GM19324 (cell line): ENCODE measurements around the gene STK24.
"Not testable (repeated sequence)": the region's sequence is repeated elsewhere in the genome, so short reads cannot be mapped to it uniquely, and the experiment has no call there.

Experiments
- ATAC-seq: cut with Tn5 transposase; IDR thresholded peaks from one replicate; pipeline ENCODE4 v1.9.1; 2021; ENCODE audit warnings: mild to moderate bottlenecking, moderate library complexity; ENCODE audit not compliant: unreplicated experiment, low FRiP score

Gene STK24

DNA sequence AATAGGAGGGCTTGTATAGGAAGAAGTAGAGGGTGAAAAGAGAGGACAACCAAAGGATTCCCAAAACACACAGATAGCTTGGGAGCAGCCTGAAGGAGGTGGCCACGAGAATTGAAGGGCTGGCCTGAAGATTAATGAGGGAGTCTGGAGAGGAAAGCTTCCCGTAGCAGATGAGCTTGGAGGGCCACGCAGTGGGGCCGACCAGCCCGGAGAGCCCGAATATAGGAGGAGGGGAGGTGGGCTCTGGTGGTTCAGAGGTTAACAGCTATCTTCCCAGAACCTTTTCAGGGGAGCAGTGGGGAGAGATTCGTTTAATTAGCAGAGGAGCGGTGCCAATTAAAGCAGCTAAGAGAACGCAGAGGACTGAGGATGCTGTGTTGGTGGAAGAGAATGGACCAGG, 154.9 kb downstream of the STK24 start:
- no peak for ATAC-seq

DNA sequence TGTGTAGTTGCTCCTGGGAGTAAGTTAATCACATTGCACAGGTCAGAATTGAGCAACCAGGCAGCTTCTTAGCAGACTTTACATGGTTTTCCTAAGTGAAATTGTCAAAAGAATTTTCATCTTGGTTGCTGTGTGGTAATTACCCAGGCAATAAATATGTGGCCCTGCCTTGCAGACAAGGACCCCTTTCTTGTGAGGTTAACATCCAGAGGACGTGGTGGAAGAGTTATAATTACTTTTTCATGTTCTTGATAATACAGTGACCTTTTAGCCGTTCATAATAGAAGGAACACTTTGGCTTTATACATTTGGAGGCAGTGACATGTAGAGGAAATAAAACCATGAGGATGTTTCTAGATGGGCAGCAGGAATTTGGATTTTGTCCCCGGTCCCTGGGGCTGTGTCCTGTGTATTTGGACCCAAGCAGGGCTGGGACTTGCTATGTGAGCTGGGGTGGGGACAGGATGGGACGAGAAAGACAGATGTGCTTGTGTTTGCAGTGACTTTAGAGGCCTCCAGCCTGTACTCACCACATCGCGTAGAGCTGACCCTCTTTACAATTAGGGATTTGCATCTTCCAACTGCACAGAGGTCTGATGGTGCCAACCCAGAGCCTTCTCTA, 156.2 kb downstream of the STK24 start:
- ATAC-seq, result no peak

DNA sequence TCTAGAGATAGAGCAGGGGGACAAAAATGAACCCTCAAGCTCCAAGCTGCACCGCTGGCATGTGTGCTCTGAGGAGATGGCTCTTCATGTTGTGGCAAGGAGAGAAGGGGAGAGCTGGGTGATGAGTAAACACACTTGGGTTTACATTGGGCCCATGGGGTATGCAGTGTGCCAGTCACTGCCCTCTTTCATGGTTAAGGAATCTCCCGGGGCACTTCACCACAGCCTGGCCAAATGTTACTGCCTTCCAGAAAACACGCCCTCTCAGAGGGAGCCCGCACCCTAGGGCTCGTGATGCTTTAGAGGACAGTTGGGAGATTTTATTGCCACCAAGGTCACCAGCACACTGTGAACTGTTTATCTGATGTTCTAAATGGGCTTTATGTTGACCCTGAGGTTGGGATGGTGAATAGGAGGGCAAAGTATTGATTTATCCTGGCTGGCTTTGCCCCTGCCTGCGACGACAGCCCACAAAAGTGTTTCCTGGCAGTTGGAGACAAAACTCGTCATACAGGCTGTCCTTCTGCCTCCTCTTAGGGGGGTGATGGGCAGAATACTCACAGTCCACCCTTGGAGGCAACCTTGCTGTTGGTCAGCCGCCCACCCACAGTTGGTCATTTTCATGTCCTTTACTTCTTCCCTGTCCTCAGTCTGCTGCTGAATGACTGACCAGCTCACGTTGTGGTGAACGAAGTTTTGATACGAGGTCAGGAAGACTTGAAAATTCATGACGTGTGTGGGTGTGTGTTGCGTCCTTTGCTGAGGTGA, 156.9 kb downstream of the STK24 start:
- ATAC-seq, result no peak

DNA sequence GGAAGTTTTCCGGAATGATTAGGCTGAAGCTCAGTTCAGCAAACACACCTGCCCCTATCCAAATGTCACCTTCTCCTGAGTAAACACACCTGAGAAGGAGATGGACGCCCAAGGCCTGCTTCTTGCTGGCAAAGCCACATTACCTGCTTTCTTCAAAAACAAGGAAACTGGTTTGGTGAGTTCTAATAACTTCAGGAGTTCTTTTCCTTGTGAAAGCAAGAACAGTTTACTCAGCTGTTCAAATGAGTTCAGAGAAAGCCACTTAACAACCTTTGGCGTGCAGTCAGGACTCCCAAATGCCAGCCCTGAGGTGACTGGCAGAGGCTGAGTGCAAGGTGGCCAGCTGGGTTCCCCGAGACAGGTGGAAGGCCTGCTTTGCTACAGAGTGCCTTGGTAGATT, 160.5 kb downstream of the STK24 start:
- ATAC-seq, result no peak

DNA sequence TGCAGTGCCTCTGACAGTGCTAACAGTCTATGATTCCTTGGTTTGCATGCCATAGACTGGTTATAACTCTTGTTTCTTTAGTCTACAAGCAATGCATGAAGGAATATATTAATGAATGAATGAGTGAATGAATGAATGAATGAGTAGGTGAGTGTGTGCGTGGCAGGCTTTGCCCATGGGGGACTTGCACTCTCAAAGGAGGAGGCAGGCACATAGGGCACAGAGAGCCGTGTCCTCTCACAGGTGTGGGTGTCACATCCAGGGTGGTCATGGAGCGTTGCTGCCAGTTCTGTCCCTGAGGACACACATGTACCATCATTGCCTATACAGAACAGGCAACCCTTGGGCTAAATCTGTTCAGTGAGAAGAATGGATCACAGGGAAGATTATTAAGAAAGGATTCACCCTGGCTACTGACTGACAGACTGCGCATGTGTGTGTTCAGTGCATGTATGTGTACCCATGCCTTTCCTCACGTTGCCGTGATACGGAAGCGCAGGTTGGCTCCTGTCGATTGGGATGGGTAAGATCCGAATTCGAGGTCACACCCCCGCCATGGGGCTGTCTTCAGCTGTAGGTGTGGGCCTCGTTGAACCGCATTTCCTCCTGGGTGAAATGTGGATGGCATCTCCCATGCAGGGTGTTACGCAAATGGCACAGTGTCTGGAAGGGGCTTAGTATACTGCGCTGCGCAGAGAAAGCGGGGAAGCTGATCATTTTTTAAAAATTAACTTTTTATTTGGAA, 161.4 kb downstream of the STK24 start:
- ATAC-seq, result no peak

DNA sequence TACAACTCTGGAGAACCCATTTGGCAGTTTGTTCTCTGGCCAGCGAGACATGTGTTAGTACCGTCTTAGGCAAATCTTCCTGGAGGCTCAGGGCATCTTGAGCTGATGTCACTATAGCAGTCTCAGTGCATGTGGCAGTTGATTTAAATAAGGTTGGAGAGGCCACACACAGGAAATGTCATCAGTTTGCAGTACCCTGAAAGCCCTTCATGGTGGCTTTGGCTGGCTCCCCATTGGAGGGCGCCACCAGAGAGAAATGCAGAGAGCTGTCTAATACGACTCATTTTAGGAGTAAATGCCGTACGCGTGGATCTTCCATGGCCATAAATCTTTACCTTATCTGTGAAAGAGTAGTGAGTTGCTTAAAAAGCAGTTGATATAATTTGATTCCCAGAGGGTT, 163.1 kb downstream of the STK24 start:
- ATAC-seq, result no peak

DNA sequence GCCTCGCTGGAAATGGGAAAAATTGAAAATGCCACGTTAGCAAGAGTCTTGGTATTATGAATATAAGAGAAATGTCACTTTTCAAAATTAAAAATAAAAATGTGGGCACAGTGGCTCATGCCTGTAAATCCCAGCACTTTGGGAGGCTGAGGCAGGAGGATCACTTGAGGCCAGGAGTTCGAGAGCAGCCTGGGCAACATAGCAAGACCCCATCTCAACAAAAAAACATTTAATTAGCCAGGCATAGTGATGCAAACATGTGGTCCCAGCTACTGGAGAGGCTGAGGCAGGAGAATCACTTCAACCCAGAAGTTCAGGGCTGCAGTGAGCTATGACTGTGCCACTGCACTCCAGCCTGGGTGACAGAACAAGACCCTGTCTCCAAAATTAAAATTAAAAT, 163.6 kb downstream of the STK24 start:
- not testable (repeated sequence) for ATAC-seq

DNA sequence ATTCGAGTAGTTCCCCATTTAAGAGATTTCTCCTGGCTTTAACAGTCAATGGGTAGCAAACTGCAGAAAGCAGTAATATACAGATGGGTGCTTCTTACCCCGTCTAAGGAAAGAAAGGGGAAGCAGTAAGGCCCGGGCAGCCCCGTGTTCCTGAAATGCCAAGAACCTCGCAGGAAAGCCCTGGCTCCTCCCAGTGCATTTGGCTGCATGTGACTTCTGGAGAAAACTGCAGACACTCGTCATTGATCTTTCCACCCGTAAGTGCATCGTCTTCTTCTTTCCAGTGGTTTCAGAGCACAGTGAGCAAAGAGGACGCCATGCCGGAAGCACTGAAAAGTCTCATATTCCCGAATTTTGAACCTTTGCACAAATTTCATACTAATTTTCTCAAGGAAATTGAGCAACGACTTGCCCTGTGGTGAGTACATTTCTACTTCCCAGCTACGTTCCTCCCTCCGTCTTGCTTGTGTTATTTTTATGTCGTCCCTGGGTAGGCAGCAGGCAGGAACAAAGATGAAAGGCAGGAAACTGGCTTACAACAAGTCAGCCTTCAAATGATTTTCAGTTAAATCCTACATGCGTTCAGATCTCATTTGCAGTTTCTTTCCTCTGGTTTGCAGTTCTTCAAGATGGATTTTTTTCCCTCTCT, 165.2 kb downstream of the STK24 start:
- ATAC-seq, result no peak

DNA sequence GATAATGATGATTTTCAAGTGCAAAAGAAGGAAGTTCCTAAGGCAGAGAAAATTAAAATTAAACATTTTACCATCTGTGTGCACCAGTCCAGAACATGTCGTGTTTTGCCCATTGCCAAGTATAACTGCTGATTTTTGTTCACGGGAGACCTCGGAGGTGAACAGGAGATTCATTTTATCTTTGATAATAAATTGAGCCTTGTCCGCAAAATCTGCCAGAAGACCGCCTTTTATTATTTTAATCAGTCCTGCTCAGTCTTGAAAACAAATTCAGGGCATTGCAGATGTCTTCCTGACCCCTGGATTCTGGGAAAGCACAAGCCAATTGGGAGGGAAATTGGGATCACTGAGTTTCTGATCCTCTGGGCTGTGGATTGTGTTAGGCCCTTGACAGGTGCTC, 165.9 kb downstream of the STK24 start:
- ATAC-seq, result no peak

DNA sequence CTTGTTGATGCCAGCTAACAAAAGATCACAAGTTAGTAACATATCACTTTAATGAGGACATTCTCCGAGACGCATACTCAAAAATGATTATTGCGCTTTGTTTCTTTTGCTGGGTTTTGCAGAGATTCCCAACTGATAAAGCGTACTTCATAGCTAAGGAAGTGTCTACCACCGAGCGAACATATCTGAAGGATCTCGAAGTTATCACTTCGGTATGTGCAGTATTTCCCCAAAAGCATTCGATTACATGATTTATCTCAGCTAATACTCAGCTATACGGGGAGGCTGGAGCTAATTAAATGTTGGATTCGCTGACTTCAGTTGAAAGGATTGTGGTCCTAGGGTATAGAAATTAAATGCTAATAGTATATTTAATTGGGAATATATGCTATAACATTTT, 166.3 kb downstream of the STK24 start:
- ATAC-seq, result no peak

DNA sequence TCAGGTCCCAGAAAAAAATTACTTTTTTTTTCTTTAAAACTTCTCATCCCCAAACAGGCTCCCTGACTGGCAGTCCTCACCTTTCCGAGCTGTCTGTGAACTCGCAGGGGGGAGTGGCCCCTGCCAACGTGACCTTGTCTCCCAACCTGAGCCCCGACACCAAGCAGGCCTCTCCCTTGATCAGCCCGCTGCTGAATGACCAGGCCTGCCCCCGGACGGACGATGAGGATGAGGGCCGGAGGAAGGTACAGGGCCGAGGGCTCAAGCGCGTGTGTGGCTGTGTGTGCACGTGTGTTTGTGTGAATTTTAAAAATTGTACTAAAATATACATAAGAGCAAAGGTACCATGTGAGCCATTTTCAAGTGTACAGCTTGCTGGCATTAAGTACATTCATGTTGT, 167.6 kb downstream of the STK24 start:
- ATAC-seq, result no peak

DNA sequence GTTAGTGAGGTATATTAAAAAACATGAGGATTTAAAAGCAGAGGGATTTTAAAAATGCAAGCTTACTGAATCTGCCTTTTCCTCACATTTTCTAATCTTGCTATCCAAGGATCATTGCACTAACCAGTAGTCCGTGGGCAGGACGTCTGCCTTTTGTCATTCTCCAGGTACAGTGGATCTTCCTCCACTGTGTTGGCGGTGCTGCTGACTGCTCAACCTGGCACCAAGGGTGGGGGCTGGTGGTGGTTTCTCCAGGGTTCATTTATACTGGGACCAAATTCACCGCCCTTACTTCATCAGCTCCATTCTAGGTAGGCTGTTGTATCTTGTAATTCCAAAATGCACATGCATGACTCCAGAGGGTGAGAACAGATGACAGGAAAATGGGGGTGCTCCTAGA, 169.3 kb downstream of the STK24 start:
- no peak for ATAC-seq

DNA sequence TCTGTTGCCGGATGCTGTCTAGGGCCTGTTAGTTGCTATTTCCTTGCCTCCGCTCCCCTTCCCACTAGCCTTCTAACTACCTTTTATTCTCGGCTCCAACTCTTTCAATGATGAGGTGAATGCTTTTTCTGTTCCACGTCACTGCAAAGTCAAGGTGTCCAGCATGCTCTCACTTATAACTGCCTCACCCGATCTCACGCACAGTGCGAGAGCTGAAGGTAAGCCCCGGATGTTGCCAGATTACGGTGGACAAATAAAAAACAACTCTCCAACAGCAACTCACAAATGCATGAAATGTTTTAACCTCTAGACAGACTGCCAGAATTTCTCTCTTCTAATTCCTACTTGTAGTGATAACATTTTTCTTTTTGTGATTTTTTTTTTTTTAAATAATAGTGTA, 169.9 kb downstream of the STK24 start:
- no peak for ATAC-seq

DNA sequence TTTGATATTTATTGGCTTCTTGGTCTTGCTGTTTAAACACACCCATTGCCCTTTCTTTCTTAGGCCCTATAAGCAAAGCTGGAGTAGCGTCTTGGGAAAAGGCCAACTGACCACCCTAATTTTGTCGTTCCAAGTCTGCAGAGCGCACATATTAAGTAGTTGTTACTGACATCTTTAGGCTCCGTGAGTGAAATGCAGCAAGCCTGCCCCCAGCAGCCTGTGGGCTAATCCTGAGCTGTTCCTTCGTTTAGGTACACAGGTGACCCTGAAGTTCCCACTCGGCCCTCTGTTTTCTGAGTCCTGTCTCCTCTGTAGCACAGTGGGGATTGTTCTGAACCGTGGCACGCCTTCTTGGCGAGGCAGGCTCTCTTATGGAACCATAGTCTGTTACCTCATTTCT, 170.5 kb downstream of the STK24 start:
- ATAC-seq, result no peak

DNA sequence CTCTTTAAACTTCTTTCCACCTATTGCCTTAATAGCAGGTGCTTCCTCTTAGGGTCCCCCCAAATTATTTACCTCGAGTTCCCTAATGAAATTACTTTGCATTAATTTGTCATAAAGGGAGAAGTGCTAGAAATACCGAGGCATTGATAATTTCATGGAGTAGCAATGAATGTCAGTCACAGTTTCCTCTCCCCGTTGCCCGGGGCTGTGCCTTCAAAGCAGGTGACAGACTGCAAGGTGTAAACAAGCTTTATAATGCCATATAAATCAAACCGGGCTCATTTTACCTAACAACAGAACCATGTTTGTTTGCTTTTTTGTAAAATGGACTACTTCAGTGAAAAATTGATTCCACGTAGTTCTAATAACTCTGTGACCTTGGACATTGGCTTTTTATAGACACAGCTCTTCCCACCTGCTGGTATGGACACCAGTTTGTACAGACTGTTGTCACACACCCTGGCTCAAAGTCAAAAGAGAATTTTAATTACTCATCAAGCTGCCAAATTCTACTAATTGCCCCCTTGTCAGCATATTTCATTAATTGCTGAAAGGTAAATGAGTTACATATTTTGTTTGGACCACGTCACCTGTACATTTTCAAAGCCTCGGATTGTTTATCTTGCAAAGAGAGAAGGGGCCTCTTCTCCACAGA, 171.1 kb downstream of the STK24 start:
- no peak for ATAC-seq

DNA sequence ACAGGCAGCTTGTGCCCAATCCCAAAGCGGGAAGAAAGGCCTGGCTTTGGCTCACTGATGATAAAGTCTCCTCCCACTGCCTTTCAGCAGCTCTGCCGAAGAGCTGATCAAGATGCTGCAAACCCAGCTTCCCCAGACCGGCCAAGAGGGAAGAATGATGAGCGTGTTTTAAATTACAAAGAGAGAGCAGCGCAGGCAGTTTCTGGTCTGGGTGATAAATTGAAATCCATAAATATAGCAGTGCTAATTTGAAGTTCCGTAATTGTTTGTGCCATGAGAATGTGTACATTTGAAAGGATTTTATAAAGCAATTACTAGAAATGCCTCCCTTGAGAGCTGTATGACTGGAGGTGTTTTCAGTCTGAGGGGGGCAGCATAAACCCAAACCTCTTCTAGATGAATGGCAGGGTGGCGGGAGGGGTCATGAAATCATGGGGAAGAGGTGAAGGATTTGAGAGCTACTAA, 171.8 kb downstream of the STK24 start:
- no peak for ATAC-seq

DNA sequence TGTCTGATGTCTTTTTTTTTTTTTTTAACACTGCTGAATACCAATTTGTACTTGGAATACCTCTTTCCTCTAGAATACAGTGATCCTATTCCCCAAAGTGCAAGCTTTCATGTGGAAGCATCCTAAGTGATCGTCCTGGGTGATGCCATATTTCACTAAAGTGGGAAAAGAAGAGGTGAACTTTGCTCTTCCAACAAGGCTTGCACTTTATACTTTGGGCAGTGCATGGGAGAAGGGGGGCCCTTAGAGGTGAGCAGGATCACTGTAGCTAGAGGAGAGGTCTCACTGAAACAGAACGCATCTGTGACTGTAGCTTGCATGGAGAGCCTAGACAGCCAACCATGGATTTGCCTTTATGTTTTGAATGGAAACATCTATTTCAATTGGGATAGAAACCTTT, 173.8 kb downstream of the STK24 start:
- no peak for ATAC-seq

DNA sequence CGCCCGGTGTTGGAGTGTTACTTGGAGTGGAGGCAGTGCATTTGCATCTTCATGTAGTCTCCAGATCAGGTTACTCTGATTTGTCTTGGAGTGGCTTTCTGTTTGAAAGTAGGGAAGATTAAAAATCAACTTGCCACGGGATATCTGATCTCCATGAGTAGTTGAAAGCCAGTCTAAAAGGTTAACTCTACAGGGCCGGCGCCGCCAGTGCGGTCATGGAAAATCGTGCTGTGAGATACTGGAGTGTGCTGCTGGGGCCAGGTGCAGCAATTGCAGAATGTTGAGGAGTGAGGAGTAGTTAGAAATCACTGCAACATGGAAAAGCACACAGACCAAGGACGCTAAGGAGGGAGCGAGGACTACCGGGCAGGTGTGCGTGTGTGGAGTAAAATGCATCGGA, 175.0 kb downstream of the STK24 start:
- ATAC-seq, result no peak

DNA sequence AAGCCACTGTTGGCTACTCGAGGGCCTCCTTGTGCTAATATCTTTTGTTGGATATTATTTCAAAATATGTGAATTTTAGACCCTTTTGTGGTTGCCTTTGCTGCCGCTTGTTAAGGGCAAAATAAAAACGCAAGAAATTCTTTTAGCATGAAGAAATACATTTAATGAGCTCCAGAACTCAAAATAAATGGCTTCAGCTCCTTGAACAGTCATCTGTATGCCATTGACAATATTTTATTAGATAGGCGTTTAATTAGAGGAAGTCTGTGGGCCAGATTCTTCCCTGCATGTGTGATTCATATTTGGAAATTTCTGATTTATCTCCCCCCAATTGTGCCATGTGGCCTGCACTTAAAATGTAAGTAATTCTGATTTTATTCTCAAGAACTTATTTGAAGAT, 177.2 kb downstream of the STK24 start:
- ATAC-seq, result no peak

DNA sequence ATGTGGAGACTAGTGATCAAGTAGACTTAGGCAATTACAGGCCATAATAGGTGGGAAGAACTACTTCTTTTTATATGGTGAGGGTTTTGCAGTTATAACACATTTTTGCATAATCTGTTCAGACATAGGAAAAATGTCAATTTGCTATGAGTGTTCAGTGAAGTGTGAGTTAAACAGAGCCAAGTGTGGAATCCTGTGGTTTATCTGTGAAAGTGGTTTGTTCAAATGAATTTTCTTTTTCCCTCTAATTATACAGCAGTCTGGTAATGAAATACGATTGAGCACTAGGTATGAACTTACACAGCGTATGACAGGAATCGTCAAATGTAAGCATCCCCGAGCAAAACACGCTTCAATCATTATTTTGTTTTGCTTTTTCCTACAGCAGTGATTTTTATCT, 178.3 kb downstream of the STK24 start:
- ATAC-seq, result no peak

DNA sequence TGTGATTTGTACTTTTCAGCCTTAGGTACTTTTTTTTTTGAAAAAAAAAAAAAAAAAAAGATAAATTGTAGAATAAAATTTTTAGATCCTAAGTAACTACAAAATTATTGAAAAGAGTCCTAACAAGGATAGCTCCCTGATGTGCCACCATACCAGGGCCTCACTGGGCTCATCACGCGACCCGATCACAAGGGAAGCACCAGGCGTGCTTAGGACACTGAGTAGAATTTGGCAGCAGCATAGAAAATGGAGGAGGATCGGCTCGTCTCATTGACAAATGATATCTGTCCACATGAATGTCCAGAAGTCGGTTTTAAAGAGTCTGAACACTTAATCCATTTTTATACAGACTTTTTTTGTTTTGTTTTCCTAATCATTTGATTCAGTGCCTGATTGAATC, 179.0 kb downstream of the STK24 start:
- no peak for ATAC-seq
